Measurements from ENCODE around the gene TMOD2.
"Not testable (repeated sequence)": the region's sequence is repeated elsewhere in the genome, so short reads cannot be mapped to it uniquely, and the experiment has no call there.

TMOD2 gene

DNA sequence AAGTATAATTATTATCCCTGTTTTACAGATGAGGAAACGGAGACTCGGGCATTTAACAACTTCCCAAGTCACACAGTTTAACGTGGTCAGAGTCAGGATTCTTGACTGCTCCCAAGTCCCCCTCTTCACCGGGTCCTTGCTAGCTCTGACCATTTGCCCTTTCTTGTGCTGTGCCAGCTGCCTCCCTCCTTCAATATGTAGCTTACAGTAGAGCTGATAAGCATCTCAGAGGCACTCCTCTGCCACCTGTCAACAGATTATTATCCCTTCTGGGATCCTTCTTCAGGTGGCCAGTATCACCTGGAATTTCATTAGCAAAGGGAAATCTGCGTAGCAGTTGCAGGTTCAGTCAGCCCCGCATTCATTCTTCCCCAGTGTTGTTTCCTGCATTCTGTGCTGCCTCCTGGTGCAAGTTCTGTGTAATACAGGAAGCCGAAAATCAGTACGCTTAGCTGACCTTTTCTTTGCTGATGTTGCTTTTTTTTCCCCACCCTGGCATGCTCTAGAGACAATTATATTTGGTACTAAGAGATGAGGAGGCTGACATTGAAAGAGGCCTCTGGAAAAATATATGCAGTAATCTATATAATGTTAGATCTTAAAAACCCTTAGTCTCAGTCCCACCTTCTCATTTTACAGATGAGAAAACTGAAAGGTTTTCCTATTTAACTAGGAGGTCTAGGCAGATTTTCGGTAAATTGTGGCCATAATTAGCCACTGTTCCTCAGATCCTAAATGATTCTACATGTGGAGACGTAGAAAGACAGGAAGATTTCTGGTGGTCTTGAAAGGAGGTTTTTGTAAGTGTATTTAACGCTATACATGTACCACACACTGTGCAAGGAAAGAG, 24.8 kb downstream of the TMOD2 start:
- DNase-seq, result no peak

DNA sequence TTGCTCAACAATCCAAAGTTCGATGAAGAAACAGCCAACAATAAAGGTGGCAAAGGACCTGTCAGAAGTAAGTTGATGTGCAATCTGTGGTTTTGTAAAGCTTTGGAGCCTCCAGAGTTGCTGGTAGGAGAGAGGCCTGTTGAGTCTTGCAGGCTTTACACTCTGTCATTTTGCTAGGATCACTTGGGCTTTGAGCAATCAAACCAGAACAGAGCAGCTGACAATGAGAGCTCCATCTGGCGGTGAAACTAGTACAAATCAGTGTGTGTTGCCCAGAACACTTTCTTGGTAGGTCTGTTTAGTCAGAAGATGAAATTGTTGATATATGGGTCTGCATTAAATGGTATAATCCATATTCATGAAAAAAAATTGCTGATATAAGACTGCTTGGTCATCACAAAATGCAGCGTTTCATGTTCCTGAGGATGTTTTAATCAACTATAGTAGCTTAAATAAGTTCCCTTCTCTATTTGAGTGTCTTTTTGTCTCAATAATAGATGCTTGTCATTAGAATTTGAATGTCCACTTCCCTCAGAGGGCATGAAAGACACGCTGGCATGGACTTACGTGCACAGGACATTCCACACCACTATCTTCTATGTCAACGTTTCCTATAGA, 25.7 kb downstream of the TMOD2 start:
- no peak for DNase-seq

DNA sequence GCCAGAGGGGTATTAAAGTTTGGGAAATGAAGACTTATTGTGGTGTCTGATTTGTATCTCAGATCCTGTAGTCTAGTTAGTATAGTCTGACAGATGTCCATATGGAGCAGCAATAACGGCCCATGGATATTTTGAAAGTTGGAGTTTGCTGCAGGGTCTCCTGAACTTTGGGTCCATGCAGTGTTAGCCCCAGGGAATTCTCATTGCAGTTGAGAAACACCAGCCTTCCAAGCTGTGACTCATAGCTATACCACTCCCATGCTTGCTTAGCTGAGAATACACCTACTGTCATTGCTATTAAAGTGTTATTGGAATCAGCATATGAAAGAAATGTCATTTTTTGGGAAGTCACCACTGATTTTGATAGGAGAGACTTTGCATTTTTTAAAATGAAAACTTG, 29.2 kb downstream of the TMOD2 start:
- no peak for DNase-seq

DNA sequence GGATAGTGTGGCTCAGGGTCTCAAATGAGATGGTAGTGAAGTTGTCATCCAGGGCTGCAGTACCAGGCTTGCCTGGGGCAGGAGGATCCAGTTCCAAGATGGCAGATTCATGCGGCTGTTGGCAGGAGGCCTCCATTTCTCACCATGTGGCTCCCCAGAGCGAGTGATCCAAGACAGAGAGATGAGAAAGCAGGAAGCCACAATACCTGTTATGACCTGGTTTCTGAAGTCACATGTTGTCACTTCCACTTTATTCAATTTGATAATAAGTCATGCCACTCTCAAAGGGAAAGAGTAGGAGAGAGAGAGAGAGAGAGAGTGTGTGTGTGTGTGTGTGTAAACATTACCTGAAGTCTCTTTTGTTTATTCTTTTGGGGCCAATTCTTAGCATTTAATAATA, 30.1 kb downstream of the TMOD2 start:
- DNase-seq, result no peak

DNA sequence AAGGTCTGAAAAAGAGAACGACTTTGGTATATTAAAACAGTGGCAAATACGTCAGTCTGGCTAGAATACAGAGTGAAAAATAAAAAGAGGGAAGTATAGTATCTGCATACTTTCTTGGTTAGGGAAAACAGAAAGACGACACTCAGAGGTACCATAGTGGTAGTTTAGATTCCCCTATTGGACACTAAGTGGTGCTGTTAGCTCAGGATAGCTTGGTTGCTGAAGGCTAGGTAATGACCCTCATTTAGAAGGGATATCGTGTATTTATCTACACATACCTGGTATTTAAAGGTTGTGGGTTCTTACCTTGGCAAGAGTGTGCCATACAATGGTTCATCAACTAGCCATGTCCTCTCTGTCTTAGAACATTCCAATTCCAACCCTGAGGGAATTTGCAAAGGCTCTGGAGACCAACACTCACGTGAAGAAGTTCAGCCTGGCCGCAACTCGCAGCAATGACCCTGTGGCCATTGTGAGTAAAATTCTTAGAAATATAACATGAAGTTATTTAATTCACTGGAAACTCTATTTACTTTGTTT, 31.0 kb downstream of the TMOD2 start:
- DNase-seq, result no peak

DNA sequence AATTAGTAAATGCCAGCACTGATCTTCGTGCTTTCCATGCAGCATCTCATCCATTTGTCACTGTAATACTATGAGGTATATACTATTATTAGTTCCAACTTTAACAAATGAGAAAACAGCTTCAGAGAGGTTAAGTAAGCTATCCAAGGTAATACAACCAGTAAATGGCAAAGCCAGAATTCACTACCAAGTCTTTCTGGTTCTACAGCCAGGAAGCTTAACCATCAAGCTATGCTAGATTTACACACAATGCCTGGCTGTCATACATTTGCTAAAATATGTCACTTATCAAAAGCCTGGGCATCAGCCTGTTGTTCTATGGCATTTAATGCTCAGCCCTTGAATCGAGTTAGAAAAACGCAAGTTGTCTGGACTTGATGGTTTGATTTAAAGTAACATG, 32.6 kb downstream of the TMOD2 start:
- DNase-seq, result no peak

DNA sequence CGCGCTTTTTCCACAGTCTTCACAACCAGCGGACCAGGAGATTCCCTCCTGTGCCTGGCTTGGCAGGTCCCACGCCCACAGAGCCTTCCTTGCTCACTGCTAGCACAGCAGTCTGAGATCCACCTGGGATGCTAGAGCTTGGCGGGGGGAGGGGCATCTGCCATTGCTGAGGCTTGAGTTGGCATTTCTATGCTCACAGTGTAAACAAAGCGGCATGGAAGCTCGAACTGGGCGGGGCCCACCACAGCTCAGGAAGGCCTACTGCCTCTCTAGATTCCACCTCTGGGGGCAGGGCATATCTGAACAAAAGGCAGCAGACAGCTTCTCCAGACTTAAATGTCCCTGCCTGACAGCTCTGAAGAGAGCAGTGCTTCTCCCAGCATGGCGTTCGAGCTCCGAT, 35.7 kb downstream of the TMOD2 start:
- DNase-seq, result not testable (repeated sequence)

DNA sequence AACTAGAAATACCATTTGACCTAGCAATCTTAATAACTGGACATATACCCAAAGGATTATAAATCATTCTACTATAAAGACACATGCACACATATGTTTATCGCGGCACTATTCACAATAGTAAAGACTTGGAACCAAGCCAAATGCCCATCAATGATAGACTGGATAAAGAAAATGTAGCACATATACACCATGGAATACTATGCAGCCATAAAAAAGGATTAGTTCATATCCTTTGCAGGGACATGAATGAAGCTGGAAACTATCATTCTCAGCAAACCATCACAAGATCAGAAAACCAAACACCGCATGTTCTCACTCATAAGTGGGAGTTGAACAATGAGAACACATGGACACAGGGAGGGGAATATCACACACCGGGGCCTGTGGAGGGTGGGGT, 41.1 kb downstream of the TMOD2 start:
- not testable (repeated sequence) for DNase-seq

DNA sequence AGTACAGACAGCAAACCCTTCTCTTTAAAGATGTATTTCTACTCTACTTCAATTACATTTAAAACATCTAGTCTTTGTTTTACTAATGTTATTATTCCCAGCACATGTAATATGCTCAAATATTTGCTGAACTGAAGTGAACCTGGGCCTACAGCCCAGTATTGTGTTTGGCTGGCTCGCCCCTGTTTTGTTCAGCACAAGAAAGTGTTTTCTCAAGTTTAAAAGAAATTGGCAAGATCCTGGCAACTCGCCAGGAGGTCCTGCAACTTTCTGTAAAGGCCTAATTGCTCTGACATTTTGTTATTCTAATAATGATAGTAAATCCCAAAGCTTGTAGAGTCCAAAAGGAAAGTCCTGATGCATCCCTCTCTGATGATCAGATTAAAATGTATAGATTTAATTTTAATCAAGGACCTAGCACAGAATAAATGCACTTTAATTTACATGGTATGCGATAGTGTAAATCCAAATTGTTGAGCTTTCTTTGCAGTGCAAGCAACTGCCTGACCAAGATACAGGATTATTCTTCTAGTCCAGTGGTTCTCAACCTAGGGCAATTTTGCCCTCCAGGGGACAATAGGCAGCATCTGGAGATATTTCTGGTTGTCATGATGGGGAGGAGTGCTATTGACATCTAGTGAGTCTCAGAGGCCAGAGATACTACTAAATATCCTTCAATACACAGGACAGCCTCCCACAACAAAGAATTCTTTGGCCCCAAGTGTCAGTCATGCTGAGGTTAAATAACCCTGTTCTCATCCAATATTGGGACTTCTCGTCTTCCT, 42.3 kb downstream of the TMOD2 start:
- no peak for DNase-seq

DNA sequence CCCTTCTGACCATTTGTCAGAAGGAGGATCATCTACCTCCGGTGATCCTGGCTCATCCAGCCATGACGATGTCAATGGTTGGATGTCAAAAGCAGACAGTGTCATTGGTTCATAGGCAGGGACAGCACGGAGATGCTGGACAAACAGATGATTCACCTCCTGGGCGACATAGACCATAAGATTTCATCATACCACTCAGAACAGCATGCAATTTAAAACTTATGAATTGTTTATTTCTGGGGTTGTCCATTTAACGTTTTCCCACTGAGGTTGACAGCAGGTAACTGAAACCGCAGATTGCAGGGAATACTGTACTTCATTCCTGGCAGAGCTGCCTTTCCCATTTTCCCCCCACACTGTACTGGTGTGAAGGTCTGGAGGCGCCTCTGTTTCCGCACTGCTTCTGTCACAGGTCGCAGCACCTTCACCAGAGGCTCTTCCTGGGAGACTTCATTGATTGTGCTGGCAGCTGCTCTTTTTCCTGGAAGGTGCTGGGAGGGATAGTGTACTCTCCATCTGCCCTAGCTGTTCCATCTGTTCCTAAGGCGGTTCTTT, 45.5 kb downstream of the TMOD2 start:
- no peak for DNase-seq

DNA sequence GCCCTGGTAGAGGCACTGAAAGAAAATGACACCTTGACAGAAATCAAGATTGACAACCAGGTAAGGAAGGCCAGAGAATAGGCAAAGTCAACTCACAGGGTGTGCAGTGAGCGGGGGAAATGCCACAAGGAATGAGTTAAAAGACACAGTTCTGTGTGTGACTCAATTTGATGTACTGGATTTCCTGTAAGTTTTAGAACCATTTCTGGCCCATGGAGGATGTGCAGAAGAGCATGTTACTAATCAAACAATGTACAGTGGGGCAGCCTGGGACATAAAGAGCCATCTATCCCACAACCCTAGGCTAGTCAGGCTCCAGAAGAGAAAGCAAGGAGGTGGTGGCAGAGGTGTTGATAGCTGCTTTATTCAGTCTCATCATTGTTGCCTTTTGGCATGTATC, 46.9 kb downstream of the TMOD2 start:
- DNase-seq, result no peak

DNA sequence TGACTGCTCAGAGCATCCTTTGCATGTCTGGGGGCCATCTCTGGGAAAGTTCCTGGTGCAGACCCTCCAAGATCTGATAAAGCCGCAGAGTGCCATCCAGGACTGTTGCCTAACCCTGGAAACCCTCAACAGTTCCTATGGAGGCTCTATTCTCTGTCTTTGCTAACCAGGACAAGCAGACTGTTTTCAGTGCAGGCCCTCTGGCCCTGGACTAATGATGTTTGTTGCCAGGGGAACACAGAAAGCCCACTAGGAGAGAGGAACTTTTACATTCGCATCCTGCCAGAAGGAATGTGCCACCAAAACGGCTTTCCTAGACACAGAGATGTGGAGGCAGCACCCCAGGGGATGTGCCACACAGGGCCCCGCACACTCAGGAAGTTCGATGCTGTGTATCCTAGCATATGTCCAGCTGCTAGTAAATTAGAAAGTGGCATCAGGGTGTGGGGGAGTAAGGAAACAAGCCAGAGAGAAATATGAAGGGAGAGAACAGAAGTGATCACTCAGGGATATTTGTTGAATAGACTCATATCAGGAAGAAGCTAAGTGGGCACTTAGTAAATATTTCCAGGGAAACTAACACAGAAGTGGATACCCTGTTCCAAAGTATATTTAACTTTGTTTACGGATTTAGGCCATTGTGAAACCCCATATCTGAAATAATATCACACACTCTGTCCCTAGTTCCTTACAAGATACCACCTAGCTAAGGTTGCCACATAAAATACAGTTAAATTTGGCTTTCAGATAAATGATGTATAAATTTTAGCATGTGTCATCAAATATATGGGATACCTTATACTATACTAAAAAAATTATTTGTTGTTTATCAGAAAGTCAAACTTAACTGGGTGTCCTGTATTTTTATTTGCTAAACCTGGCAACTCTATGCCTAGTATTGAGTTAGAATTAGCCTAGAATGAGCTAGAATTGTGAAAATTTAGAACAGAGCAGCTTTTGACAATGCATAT, 48.2 kb downstream of the TMOD2 start:
- no peak for DNase-seq

DNA sequence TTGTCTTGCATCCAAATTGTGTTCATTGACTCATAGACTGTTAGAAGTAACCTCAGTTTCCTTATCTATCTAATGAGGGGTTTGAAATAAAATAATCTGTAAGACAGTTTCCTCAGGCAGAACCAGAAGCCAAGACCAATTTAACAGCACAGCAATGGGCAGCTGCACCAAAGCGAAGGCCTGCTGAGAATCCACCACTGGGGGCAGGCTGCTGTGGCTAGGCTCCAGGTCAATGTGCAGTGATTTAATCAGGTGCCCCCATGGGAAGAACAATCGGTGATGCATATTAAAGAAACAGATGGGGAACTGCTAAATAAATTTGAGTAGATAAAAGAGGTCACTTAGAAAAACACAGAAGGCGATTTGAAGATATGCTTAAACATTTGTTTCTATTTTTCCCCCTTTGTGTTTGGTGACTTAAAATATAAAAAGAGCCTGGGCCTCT, 50.0 kb downstream of the TMOD2 start:
- no peak for DNase-seq

DNA sequence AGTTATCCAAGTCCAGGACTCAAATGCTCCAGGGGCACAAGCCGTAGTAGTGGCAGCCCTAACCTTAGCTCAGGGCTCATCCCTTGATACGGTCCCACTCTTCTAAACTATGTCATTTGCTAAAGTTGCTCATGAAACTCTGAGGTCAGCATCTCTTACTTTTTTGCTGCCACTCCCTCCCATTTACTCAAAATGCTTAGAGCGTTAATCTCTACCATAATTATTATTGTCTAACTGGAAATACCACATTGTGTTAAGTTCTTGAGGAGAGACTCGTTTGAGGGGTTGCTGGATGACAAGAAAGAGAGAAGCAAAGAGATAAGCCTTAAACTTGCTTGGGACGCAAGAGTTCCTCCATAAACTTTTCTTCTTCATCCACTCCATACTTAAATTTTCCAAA, 51.2 kb downstream of the TMOD2 start:
- no peak for DNase-seq

DNA sequence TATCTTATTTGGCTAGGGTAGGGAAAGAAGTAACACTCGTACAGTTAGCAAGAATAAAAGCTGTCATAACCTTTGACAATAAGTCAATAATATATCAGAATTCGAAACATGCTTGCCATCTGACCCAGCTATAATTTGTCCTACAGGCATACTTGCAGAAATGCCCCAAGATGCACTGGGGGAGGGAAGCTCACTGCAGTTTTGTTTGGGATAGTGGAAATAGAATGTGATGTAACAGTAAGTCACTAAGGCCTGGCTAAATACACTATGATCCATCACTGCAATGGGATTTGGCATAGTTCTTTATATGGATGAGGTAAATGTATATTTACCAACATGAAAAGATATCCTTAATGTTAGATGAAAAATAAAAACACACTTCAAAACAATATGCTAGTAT, 52.6 kb downstream of the TMOD2 start:
- no peak for DNase-seq

DNA sequence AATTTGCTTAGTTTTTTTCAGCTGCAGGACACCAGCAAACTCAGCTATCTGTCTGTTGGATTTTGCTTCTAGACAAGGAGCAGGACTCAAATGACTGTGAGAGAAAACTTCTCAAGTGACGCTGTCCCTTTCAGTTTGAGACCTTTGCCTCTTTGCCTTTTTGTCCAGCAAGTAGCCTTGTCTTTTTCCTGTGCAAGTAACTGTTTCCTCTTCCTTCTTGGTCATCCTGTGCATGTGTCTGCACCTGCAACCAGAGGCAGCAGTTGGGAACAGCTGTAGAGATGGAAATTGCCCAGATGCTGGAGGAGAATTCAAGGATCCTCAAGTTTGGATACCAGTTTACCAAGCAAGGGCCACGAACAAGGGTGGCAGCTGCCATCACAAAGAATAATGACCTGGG, 54.7 kb downstream of the TMOD2 start:
- DNase-seq, result no peak

DNA sequence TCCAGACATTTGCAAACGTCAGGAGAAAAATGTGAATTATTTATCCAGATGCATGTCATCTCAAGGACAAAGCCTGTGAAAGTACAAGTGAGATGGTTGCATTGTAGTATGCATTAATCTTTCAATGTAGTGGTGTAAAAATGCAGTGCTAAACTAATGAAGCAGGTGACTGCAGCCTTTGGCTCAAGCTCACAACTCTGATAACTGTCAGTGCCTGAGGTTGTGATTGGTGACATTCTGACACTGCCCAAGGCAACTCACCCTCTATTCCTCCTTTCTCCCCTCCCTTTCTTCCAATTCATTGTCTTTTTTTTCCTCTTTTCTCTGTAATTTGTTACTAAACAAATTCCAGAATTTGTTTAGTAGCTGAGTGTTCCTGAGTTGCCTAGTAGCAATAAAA, 58.1 kb downstream of the TMOD2 start:
- DNase-seq, result no peak

DNA sequence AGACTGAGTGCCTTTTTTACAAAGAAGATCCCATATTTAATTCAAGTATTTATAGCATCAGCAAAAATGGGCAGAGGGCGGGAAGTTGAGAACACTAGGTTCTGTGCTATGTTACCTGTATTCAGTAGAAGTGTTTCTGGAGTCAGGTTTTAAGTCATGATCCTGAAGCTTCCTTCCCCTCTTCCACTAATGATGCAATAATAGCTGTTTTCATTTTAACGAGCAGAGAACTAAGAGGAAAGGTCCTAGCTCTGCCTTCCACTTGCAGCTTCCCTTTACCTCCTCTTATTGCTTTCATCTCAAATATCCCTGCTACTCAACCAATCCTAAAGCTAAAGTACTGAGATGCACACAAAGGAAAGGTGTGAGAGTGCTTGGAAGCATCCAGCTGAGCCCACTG, 61.2 kb downstream of the TMOD2 start:
- DNase-seq, result no peak

DNA sequence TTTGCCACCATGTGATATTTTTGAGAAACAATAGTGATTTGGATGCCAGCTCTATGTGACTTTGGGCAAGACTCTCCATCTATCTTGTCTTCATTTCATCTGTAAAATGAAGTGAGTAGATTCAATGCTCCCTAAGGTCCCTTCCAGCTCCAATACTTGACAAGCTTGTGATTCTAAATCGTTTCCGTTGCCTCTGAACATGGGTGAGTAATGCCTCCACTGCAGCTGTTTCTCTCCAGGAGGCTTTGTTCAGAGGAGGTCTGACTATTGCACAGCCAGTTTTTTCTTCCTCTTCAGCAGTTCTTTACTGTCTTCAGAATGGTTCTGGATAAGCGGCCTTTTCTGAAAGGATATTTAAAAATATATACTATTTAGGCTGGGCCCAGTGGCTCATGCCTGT, 63.2 kb downstream of the TMOD2 start:
- no peak for DNase-seq

DNA sequence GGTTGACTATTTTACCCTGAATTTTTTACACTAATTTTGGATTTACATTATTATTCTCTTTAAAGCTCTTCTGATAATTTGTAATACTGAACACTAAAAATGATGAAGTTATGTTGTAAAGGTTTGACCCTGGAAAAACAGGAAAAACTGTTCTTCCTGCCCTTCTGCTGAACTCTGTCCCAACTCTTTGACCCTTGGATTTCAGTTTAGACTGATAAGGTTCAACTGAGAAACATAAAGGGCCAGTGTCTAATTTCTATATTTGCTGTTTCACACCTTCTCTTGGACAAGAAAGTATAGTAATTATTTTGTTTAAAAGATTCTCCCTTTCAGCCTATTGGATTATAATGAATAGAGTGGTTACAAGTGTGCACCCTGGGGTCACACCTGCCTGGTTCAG, 65.2 kb downstream of the TMOD2 start:
- DNase-seq, result no peak

DNA sequence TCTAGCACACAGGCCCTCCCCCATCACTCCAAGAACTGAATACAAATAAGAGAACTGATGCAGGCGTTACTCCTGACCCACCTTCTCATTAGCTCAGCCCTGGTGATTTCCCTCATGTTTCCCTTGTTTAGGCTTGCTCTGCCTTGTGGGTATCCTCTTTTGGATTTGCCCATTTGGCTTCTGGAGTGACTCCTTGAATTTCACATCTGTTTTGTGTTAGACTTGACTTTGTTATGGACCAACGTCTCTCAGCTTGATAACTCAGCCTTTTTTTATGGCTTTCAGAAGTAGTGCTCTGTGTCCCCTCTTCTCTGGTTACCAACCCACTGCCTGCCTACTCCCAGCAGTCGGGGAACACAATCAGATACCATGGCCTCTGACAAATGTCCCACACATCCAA, 66.8 kb downstream of the TMOD2 start:
- no peak for DNase-seq

DNA sequence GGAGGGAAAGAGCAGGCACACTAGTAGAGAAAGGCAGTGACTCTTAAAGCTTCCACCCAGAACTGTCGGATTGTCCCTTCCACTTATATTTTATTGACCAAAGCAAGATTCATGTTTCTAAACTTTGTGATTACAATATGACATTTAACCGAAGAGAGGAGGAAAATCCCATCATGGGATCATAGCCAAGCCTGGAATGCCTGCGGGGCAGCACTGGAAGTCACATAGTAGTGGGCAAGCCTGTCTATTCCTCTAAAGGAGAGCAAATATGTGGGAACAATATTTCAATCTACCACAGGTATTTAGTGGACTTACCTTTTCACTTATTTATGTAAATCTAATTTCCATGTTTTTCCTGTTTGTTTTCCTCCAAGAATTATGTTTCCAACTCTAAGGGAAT, 74.3 kb downstream of the TMOD2 start:
- no peak for DNase-seq
